Nephron (organoid): ENCODE data around the gene PAK1.

ENCODE experiments used
- H3K27ac Mint-ChIP-seq, 3 experiments: 2 replicates each; pipeline ENCODE4 v1.8.0; 2020; ENCODE audit warnings: mixed read lengths in 3 of 3, mild to moderate bottlenecking in 2 of 3, moderate library complexity in 1 of 3
- H3K27me3 Mint-ChIP-seq: 2 replicates; pipeline ENCODE4 v1.8.0; 2021; ENCODE audit warnings: low read depth, mild to moderate bottlenecking, moderate library complexity, mixed read lengths
- H3K36me3 Mint-ChIP-seq: 2 replicates; pipeline ENCODE4 v1.8.0; 2020; ENCODE audit warnings: low read depth, mixed read lengths
- H3K4me1 Mint-ChIP-seq: 2 replicates; pipeline ENCODE4 v1.8.0; 2020; ENCODE audit warnings: mixed read lengths
- H3K4me3 Mint-ChIP-seq, 3 experiments: 2 replicates each; pipeline ENCODE4 v1.8.0; 2020; ENCODE audit warnings: mild to moderate bottlenecking in 3 of 3, mixed read lengths in 3 of 3, moderate library complexity in 2 of 3
- H3K9me3 Mint-ChIP-seq: 2 replicates; pipeline ENCODE4 v1.8.0; 2020; ENCODE audit warnings: mixed read lengths
- CTCF ChIP-seq, 3 experiments: fragments of 200-600 bp; sonication (generic); IDR thresholded peaks; one replicate each; pipeline ENCODE4 v1.5.0; 2021; ENCODE audit warnings: antibody characterized with exemption in 3 of 3; ENCODE audit not compliant: unreplicated experiment in 3 of 3

PAK1 gene

GRCh38 chr11:77506857-77507256 lies 33.0 kb upstream of the PAK1 start:
- TF ChIP-seq CTCF (IDR thresholded peaks at IDR 0.05; ENCODE audit: unreplicated experiment in 3 of 3): no peak
- H3K36me3 Mint-ChIP-seq: no peaks in the 10 kb centered on the region
- peaks cover 19% of the 10 kb centered on the region for H3K4me1 Mint-ChIP-seq
- no peak overlapping the region for H3K27ac Mint-ChIP-seq
- H3K9me3 Mint-ChIP-seq: no peaks in the 10 kb centered on the region
- H3K27me3 Mint-ChIP-seq: no peaks in the 10 kb centered on the region
- H3K4me3 Mint-ChIP-seq: no peak overlapping the region

DNA sequence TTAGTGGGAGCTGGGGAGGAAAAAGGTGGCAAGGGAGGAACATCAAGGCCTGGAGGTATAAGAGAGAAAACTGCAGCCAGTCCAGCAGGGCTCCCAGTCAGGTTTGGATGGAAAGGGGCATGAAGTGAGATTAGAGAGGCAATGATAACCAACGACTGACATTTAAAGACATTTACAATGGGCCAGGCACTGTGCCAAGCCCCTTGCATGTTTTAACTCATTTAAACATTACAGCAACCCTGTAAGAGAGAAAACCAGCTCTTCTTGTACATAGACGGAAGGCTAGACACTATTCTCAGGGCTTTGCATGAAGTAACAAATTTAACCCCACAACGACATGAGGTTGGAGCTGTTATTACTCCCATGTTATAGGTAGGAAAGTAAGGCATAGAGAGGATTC lies 32.1 kb upstream of the PAK1 start:
- no peak for TF ChIP-seq CTCF (IDR thresholded peaks at IDR 0.05; ENCODE audit: unreplicated experiment in 3 of 3)
- no peaks in the 10 kb centered on the region for H3K36me3 Mint-ChIP-seq
- no peak overlapping the region for H3K4me3 Mint-ChIP-seq
- H3K27me3 Mint-ChIP-seq: no peaks in the 10 kb centered on the region
- no peaks in the 10 kb centered on the region for H3K9me3 Mint-ChIP-seq
- no peak overlapping the region for H3K27ac Mint-ChIP-seq
- H3K4me1 Mint-ChIP-seq: peaks cover 22% of the 10 kb centered on the region

- no peak overlapping the region for H3K4me3 Mint-ChIP-seq
- H3K36me3 Mint-ChIP-seq: no peaks in the 10 kb centered on the region
- no peak for TF ChIP-seq CTCF (IDR thresholded peaks at IDR 0.05; ENCODE audit: unreplicated experiment in 3 of 3)
- peak overlapping the region; percentile 2 to 30 (median 17) for H3K27ac Mint-ChIP-seq
- H3K9me3 Mint-ChIP-seq: no peaks in the 10 kb centered on the region
- H3K27me3 Mint-ChIP-seq: no peaks in the 10 kb centered on the region
- peaks cover 22% of the 10 kb centered on the region for H3K4me1 Mint-ChIP-seq
Measured at GRCh38 chr11:77503006-77503405, 29.1 kb upstream of the PAK1 start.

DNA sequence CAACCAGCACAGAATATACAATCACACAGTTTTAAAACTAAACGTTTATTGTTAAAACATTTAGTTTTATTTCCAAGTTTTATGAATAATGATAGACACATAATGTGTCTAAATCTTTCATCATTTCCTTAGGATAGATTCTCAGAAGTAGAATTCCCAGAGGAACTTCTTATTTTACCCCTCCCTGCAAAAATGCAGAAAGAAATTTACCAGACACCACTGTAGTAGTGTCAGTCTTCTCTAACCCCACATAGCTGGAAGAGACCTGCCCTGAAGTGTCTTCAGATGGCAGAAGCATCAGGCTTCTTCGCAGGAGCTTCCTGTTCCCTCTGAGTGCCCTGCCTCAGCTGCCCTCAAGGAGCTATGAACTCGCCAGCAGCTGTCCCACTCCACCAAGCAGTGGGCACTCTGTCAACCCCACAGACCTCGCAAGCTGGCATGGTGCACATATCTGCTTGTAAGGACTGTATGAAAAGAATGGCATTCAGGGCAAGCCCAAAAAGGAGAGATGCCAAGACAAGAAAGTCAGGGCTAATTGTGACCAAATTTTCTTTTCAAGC lies 28.5 kb upstream of the PAK1 start:
- H3K4me1 Mint-ChIP-seq: peaks cover 22% of the 10 kb centered on the region
- H3K27me3 Mint-ChIP-seq: no peaks in the 10 kb centered on the region
- H3K9me3 Mint-ChIP-seq: no peaks in the 10 kb centered on the region
- no peak for TF ChIP-seq CTCF (IDR thresholded peaks at IDR 0.05; ENCODE audit: unreplicated experiment in 3 of 3)
- no peak overlapping the region for H3K4me3 Mint-ChIP-seq
- H3K36me3 Mint-ChIP-seq: no peaks in the 10 kb centered on the region
- peak overlapping the region; percentile 2 to 30 (median 17) for H3K27ac Mint-ChIP-seq

DNA sequence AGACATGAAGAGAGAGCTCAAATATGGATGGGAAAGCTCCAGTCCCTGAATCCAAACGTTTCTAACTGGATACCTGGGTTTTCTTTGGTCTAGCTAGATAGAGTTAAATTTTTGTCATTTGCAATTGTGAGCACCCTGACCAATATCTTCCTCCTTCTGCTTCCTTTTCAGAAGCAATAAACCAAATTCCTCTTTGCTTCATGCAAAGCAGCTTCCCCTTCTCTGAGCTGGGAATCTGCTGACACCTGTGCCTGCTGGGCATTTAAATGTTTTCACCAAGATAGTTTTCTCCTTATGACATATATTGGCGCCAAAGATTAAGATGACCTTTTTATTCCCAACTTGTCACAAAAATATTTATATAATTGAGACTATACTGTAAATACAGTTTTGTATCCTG lies 27.9 kb upstream of the PAK1 start:
- H3K9me3 Mint-ChIP-seq: no peaks in the 10 kb centered on the region
- H3K4me1 Mint-ChIP-seq: peaks cover 22% of the 10 kb centered on the region
- H3K4me3 Mint-ChIP-seq: no peak overlapping the region
- H3K27ac Mint-ChIP-seq: no peak overlapping the region
- no peaks in the 10 kb centered on the region for H3K36me3 Mint-ChIP-seq
- no peaks in the 10 kb centered on the region for H3K27me3 Mint-ChIP-seq
- no peak for TF ChIP-seq CTCF (IDR thresholded peaks at IDR 0.05; ENCODE audit: unreplicated experiment in 3 of 3)

GRCh38 chr11:77497368-77497767 lies 23.5 kb upstream of the PAK1 start:
- TF ChIP-seq CTCF (IDR thresholded peaks at IDR 0.05; ENCODE audit: unreplicated experiment in 3 of 3): no peak
- H3K4me3 Mint-ChIP-seq: no peak overlapping the region
- peaks cover 6% of the 10 kb centered on the region for H3K4me1 Mint-ChIP-seq
- H3K27me3 Mint-ChIP-seq: no peaks in the 10 kb centered on the region
- H3K9me3 Mint-ChIP-seq: no peaks in the 10 kb centered on the region
- no peaks in the 10 kb centered on the region for H3K36me3 Mint-ChIP-seq
- peak overlapping the region in 1 of 3 experiments; percentile 21 for H3K27ac Mint-ChIP-seq
